ENCODE results near the gene CAMK1. TPM values are rescaled to one million over a fixed set of nuclear protein-coding genes. Genes with fewer than 3 reads are reported as not detected.

CAMK1 gene
- polyA plus RNA-seq (2011; rRNA removed) (26.8 and 28.7 TPM in 2 replicates), polyA minus RNA-seq (2011; rRNA and poly(A)+ RNA removed) (14.6 and 17.7 TPM in 2 replicates)

- no peak within 1 kb of the TSS for H3K27ac ChIP-seq (ENCODE audit: low read depth, low read length)
- H3K4me3 ChIP-seq (ENCODE audit: low read depth, low read length): peak within 1 kb of the TSS; percentile 67
- CTCF ChIA-PET: no interaction called here
- POLR2A ChIA-PET: interaction anchor here (0.8 to 1.5 kb wide), 3 partner anchors 14 to 23 kb away, joined by 4 to 7 read pairs (median 5); partner anchors contain the start of genes ARPC4, OGG1 and TADA3
- DNase-seq (ENCODE audit: low read depth, low spot score): no peak
- no peak for TF ChIP-seq CTCF (IDR thresholded peaks at IDR 0.05; ENCODE audit: low read depth, low read length)
- no peaks in the 10 kb centered on the region for H3K27me3 ChIP-seq (ENCODE audit: control insufficient read depth, insufficient read depth, low read length)
- H3K9me3 ChIP-seq (ENCODE audit: control insufficient read depth, insufficient read depth, low read length): no peaks in the 10 kb centered on the region
These were observed at the start of gene CAMK1 for GRCh38 chr3:9769426-9770275. TSS of gene CAMK1 (minus strand) at chr3:9769947. CDS start at chr3:9767749, 2,198 bp downstream.

- ChIA-PET CTCF (interaction anchor here (0.6 kb wide), 1 partner anchor 17 kb away, joined by 6 read pairs; no protein-coding TSS in a partner anchor), POLR2A (interaction anchor here (0.7 kb wide), 2 partner anchors 14 to 38 kb away, joined by 3 to 4 read pairs; no protein-coding TSS in a partner anchor)
- no peaks in the 10 kb centered on the region for H3K9me3 ChIP-seq (ENCODE audit: control insufficient read depth, insufficient read depth, low read length)
- no peaks in the 10 kb centered on the region for H3K27me3 ChIP-seq (ENCODE audit: control insufficient read depth, insufficient read depth, low read length)
- no peak for DNase-seq (ENCODE audit: low read depth, low spot score)
- no peak overlapping the region for H3K4me3 ChIP-seq (ENCODE audit: low read depth, low read length)
- TF ChIP-seq CTCF (IDR thresholded peaks at IDR 0.05; ENCODE audit: low read depth, low read length): no peak
- H3K27ac ChIP-seq (ENCODE audit: low read depth, low read length): no peak overlapping the region
These were observed 49.1 kb upstream of the CAMK1 start for GRCh38 chr3:9818666-9819335.

GRCh38 chr3:9817436-9817835, 47.7 kb upstream of the CAMK1 start:
- DNase-seq (ENCODE audit: low read depth, low spot score): no peak
- no peak overlapping the region for H3K27ac ChIP-seq (ENCODE audit: low read depth, low read length)
- no peak for TF ChIP-seq CTCF (IDR thresholded peaks at IDR 0.05; ENCODE audit: low read depth, low read length)
- ChIA-PET CTCF (no interaction called here), POLR2A (interaction anchor here (0.8 kb wide), 1 partner anchor 35 kb away, joined by 3 read pairs; no protein-coding TSS in a partner anchor)
- H3K4me3 ChIP-seq (ENCODE audit: low read depth, low read length): no peak overlapping the region
- no peaks in the 10 kb centered on the region for H3K9me3 ChIP-seq (ENCODE audit: control insufficient read depth, insufficient read depth, low read length)
- H3K27me3 ChIP-seq (ENCODE audit: control insufficient read depth, insufficient read depth, low read length): no peaks in the 10 kb centered on the region

GRCh38 chr3:9815986-9816385, 46.2 kb upstream of the CAMK1 start:
- Histone ChIP-seq H3K27me3 (ENCODE audit: control insufficient read depth, insufficient read depth, low read length) (no peaks in the 10 kb centered on the region), H3K27ac (ENCODE audit: low read depth, low read length) (no peak overlapping the region), H3K4me3 (ENCODE audit: low read depth, low read length) (no peak overlapping the region), H3K9me3 (ENCODE audit: control insufficient read depth, insufficient read depth, low read length) (no peaks in the 10 kb centered on the region)
- no peak for TF ChIP-seq CTCF (IDR thresholded peaks at IDR 0.05; ENCODE audit: low read depth, low read length)
- ChIA-PET CTCF (no interaction called here), POLR2A (interaction anchor here (0.8 kb wide), 1 partner anchor 12 kb away, joined by 3 read pairs; no protein-coding TSS in a partner anchor)
- no peak for DNase-seq (ENCODE audit: low read depth, low spot score)
